ENCODE data around the gene FUT3.

DNA sequence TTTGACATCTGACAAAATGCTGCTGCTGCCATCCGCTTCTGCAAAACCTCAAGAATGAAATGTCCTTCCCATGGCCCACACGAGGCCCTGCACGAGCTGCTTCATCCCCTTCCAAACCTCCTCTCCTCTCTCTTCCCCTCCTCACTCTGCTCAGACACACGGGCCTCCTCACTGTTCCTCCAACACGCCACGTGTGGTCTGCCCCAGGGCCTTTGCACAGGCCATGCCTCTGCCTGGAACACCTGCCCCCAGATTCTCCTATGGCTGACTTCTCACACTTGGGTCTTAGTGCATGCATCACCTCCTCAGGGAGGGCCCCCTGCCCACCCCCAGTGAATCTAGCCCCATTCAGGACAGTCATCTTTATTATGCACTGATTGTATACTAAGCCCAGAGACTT is 30.5 kb downstream of the FUT3 start:
- no peak for TF ChIP-seq POLR2AphosphoS5 (IDR thresholded peaks at IDR 0.05; ENCODE audit: low read depth, low read length)
- TF ChIP-seq POLR2A (IDR thresholded peaks at IDR 0.05; ENCODE audit: low read depth, low read length): no peak
- TF ChIP-seq TAF1 (IDR thresholded peaks at IDR 0.05; ENCODE audit: low read depth, low read length): no peak
